HK-2 (cell line): ENCODE results near the gene GPR150.
"Not testable (repeated sequence)": the region's sequence is repeated elsewhere in the genome, so short reads cannot be mapped to it uniquely, and the experiment has no call there.

Experiments
- DNase-seq: peaks from one replicate; pipeline ENCODE4 v3.0.0-alpha.2; 2018; ENCODE audit not compliant: unreplicated experiment

The GPR150 gene

GRCh38 chr5:95623706-95624105 lies 3.8 kb downstream of the GPR150 start:
- DNase-seq = no peak

- DNase-seq = no peak
Observed at GRCh38 chr5:95624368-95624767, 4.5 kb downstream of the GPR150 start.

GRCh38 chr5:95626701-95627100 lies 6.8 kb downstream of the GPR150 start:
- DNase-seq = no peak

DNA sequence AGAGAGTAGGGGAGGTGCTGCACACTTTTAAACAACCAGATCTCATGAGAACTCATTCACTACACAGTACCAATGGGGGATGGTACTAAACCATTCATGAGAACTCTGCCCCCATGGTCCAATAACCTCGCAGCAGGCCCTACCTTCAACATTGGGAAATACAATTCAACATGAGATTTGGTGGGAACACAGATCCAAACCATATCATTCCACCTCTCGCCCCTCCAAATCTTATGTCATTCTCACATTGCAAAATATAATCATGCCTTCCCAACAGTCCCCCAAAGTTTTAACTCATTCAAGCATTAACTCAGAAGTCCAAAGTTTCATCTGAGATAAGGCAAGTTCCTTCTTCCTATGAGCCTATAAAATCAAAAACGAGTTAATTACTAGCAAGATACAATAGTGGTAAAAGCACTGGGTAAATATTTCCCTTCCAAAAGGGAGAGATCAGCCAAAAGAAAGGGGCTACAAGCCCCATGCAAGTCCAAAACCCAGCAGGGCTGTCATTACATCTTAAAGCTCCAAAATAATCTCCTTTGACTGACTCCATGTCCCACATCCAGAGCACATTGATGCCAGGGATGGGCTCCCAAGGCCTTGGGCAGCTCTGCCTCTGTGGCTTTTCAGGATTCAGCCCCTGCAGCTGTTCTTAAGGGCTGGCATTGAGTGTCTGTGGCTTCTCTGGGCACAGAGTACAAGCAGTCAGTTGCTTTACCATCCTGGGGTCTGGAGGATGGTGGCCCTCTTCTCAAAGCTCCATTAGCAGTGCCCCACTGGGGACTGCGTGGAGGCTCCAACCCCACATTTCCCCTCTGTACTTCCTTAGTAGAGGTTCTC lies 8.3 kb downstream of the GPR150 start:
- DNase-seq = no peak

- no peak for DNase-seq
Observed at GRCh38 chr5:95628933-95629332, 9.0 kb downstream of the GPR150 start.

- DNase-seq = no peak
Observed at GRCh38 chr5:95630394-95630917, 10.6 kb downstream of the GPR150 start.

DNA sequence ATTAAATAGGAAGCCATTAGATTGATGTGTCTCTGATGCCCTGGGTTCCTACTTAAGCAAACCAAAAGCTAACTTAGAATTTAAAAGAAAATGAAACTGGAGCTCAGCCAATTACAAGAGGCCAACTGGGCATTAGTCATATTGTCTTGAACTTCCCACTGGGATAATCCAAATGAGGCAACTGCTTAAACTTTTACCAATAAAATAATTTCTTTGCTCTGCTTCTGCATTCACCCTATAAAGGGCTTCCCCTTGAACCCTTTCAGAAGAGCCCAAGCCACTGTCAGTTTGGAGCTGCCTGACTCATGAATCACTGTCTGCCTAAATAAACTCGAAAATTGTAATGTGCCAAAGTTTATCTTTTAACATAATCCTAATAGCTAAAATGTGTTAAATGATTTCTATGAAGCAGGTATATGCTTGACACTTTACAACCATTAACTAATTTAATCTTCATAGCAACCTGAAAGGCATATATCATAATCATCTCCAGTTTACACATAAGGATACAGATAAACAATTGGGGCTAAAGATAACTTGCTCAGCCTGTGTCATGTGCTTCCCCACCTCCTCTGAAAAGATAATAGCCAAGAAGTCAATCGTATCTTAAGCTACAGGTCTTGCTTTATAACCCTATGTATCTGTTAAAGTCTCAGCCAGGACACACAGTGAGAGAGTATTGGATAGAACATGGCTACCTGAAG lies 11.5 kb downstream of the GPR150 start:
- DNase-seq = peak; percentile 9

DNA sequence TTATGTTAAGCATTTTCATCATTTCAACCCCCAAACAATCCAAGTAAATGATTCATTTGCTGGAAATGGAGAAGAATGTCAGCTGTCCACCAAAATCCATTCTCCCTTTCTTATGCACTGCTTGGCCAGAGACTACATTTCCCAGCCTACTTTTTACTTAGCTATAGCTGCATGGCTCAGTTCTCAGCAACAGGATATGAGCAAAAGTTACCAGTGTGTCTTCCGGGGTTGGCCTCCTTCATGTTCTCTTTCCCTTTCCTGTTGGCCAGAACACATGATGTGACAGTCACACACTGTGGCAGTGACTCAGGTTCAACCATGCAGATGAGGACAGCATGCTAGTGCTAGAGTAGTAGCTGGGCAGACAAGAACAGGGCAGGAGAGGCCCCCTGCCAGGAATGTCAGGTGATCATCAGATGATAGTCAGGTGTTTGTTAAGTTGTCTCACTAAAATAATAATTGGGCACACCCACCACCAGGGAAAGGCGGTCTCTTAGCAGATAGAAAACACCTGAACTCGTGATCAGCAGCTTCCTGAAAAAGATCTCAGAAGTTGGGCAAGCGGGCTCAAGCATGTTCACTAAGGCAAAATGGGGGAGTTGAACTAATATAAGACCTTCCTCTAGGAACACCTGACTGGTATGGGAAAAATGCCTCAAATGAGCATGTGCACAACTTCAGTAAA lies 12.2 kb downstream of the GPR150 start:
- peak; percentile 64 for DNase-seq

- DNase-seq = not testable (repeated sequence)
Observed at GRCh38 chr5:95632942-95633341, 13.1 kb downstream of the GPR150 start.

DNA sequence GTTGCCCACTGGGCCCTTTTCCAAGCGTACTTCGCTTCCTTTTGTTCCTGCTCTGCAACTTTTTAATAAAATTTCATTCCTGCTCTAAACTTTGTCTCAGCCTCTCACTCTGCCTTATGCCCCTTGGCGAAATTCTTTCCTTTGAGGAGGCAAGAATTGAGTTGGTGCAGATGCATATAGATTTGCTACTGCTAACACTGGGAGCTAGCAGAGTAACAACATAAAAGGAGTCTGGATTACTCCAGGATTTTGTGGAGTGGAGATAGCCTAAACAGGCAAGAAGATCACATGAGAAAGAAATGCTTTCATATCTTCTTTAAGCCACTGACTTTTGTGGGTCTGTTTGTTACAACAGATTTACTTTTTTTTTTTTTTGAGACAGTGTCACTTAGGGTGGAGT lies 13.8 kb downstream of the GPR150 start:
- no peak for DNase-seq

- no peak for DNase-seq
Observed at GRCh38 chr5:95634081-95634480, 14.2 kb downstream of the GPR150 start.

DNA sequence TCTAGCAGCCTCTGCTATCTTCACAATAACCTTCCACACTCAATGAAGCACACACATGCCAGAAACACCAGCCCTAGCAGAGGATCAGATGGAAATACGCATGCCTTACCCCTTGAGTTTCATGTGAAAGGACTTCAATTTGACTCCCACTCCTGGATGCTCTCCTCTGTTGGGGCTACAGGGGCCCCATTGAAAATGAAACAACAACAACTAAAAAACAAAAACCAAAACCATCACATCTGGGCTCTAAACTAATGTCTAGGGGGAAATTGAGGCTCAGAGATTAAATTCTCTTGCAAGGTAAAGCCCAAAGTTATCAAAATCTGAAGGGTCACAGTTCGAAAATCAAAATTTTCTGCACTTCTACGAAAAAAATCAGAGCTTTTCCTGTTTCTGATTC lies 18.7 kb downstream of the GPR150 start:
- DNase-seq = no peak

GRCh38 chr5:95641741-95642220 lies 21.9 kb downstream of the GPR150 start:
- DNase-seq = no peak

- no peak for DNase-seq
Observed at GRCh38 chr5:95643152-95643551, 23.3 kb downstream of the GPR150 start.

- DNase-seq = peak; percentile 23
Observed at GRCh38 chr5:95644351-95645042, 24.6 kb downstream of the GPR150 start.

DNA sequence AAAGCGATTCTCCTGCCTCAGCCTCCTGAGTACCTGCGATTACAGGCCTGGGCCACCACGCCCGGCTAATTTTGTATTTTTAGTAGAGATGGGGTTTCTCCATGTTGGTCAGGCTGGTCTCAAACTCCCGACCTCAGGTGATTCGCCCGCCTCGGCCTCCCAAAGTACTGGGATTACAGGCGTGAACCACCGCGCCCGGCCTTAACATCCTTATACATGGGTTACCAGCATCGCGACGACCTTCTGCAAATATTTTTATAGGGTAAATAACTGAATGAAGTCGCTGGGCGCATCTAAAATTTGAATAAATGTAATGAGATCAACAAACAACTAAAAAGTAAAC lies 26.3 kb downstream of the GPR150 start:
- DNase-seq = not testable (repeated sequence)

- peak; percentile 95 for DNase-seq
Observed at GRCh38 chr5:95646569-95647431, 26.9 kb downstream of the GPR150 start, which contains the start of gene RFESD. Gene RFESD (plus strand): TSS chr5:95646777. CDS start chr5:95652272, 5,495 bp downstream.

- DNase-seq = no peak
Observed at GRCh38 chr5:95647886-95648860, 28.3 kb downstream of the GPR150 start.

DNA sequence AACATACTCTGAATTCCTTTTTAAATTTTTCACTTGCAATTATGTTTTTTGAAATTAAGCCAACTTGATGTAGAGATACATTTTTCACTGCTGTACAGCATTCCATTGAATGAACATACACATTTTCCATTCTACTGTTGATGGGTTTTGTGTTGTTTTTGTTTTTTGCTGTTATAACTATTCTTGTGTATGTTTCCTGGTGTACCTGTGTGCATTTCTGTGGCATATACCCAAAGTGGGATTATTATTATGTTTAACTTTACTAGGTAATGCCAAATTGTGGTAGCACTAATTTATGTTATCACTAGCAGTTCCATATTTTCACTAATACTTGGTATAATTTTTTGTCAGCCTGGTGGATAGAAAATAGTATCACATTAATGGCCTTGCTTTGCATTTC lies 29.4 kb downstream of the GPR150 start:
- DNase-seq = no peak
